IPS-18a (cell line): Measurements from ENCODE around the gene TTLL11.

Experiments used
- H3K27ac ChIP-seq: one replicate; pipeline ENCODE4 v1.5.1; 2013; ENCODE audit warnings: low read length
- H3K27me3 ChIP-seq: one replicate; pipeline ENCODE4 v1.6.1; 2013; ENCODE audit warnings: mild to moderate bottlenecking, low read length; ENCODE audit not compliant: control insufficient read depth, insufficient read depth
- H3K36me3 ChIP-seq: one replicate; pipeline ENCODE4 v1.6.1; 2013; ENCODE audit warnings: low read depth, low read length; ENCODE audit not compliant: control insufficient read depth
- H3K4me1 ChIP-seq: one replicate; pipeline ENCODE4 v1.6.1; 2013; ENCODE audit warnings: low read depth, low read length; ENCODE audit not compliant: control insufficient read depth
- H3K4me3 ChIP-seq: one replicate; pipeline ENCODE4 v1.5.1; 2013; ENCODE audit warnings: low read length
- H3K9ac ChIP-seq: one replicate; pipeline ENCODE4 v1.6.1; 2013; ENCODE audit warnings: mild to moderate bottlenecking, low read length, moderate library complexity
- H3K9me3 ChIP-seq: one replicate; pipeline ENCODE4 v1.6.1; 2013; ENCODE audit warnings: low read depth, low read length; ENCODE audit not compliant: control insufficient read depth

Gene TTLL11

DNA sequence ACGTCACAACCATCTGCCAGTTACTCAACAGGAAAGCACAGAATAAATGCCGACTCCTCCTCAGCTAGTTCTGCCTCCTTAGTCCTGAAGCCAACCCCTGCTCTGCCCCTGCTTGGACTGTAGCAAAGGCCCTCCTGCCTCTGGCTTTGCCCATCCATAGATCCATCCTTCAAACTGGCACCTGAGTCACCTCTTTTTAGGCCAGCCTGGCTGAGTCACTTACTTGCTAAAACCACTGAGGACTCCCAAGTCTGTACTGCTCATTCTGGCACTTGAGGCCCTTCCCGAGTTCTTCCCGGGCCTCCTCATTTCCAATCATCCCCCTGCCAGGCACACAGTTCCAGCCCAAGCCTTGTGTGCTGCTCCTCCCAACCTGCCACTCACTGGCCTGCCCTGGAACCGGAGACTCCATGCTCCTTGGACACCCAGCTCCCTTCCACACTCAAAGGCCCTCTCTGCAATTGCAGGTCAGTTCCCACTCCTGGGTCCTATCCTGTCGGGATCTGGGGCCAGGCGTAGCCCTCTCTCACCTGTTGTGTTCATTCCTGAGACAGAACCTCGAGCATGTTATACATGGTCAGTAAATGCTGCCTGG, 221.6 kb downstream of the TTLL11 start:
- Histone ChIP-seq H3K4me1 (no peaks in the 10 kb centered on the region), H3K4me3 (no peak overlapping the region), H3K27ac (no peak overlapping the region), H3K9me3 (no peaks in the 10 kb centered on the region), H3K27me3 (peaks cover 1% of the 10 kb centered on the region), H3K9ac (no peak overlapping the region), H3K36me3 (no peaks in the 10 kb centered on the region)

DNA sequence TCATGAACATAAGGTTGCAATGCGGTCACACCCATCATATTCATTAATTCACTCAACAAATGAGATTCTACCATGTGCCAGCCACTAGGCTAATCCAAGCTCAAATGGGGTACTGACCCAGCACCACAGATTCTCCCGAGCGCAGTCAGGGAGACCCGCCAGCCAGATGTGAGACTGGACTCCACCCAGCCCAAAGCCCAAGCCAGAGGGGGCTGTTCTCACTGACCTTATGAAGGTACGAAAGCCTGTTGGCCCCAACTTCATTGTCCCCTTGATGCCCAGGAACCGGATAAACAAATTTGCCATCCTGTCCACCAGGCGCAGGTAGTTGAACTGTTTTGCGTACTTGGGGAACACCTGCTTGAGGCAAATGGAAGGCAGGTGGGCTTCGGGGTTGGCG, 222.8 kb downstream of the TTLL11 start:
- Histone ChIP-seq H3K27ac (no peak overlapping the region), H3K36me3 (no peaks in the 10 kb centered on the region), H3K9me3 (no peaks in the 10 kb centered on the region), H3K9ac (no peak overlapping the region), H3K27me3 (no peaks in the 10 kb centered on the region), H3K4me3 (no peak overlapping the region), H3K4me1 (peaks cover 1% of the 10 kb centered on the region)

DNA sequence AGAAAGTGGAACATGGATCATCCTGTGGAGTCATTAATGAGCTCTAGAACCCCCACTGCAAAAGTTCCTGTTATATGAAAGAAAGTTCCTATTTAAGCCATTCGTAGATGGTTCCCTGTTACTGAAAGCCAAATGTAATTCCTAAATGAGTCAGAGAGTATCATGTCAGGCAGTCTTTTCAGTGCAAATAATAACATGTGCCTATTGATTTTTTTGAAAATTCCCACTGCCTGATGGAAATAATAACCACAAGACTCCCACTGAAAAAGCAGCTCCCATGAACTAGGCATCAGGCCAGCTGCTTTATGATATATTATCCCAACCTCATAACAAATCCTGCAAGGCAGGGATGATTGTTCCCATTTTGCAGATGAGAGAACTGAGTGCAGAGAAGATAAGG, 224.5 kb downstream of the TTLL11 start:
- Histone ChIP-seq H3K36me3 (no peaks in the 10 kb centered on the region), H3K9ac (no peak overlapping the region), H3K27ac (no peak overlapping the region), H3K27me3 (no peaks in the 10 kb centered on the region), H3K4me1 (peaks cover 6% of the 10 kb centered on the region), H3K9me3 (no peaks in the 10 kb centered on the region), H3K4me3 (no peak overlapping the region)

DNA sequence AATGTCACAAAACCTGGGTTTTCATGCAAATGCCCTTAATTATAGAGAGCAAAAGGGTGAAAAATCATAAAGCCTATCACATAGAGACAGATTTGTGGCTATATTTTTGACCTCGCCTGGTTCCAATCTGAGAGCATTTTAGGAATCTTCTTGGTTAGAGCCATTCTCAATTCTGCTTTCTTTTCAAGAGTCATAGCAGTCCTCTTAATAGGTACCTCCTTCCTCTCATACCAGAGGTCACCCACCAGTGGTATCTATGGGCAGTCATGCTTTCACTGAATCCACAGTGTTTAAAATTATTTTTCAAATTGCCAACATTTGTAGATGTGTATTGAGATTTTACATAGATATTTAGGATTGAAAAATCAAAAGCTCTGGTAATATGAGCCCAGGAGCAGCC, 226.2 kb downstream of the TTLL11 start:
- Histone ChIP-seq H3K27me3 (no peaks in the 10 kb centered on the region), H3K4me1 (peaks cover 13% of the 10 kb centered on the region), H3K27ac (no peak overlapping the region), H3K9ac (no peak overlapping the region), H3K36me3 (no peaks in the 10 kb centered on the region), H3K9me3 (no peaks in the 10 kb centered on the region), H3K4me3 (no peak overlapping the region)

DNA sequence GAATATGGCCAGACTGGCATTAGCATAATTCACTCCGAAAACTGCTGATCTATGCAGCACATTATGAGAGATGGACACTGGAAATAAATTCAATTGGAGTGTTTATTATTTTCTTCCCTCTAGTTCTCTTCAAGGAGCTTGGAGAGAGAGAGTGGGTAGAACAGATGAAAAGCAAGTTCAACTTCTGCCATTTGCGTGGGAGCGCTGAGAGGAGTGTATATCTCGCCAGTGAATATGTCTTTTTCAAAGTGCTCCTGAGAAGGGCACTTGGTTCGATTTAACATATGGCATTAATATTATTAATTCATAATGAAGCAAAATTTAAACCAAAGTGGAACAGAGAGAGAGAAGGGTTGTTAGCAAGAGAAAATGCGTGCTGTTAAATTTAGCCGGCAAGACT, 227.2 kb downstream of the TTLL11 start:
- Histone ChIP-seq H3K36me3 (no peaks in the 10 kb centered on the region), H3K27me3 (no peaks in the 10 kb centered on the region), H3K27ac (no peak overlapping the region), H3K4me1 (peaks cover 13% of the 10 kb centered on the region), H3K9me3 (no peaks in the 10 kb centered on the region), H3K4me3 (no peak overlapping the region), H3K9ac (no peak overlapping the region)

DNA sequence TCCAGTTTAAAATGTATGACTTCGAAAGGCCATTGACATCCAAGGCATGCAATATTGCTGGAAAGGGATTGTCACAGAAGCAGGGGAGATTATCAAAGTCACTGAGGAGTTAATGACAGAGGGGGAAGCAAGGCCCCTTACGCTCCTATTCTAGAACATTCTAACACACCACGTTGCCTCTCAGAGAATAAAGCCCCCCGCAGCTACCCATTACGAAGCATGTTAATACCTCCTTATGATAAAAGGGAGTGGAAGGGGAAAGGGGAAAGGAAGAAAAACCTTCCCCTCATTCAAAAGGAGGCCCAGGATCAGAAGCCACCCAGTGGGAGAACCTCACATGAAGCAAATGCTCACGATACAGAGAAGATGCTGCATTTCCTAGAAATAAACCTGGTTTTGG, 228.0 kb downstream of the TTLL11 start:
- H3K36me3 ChIP-seq = no peaks in the 10 kb centered on the region
- H3K9ac ChIP-seq = no peak overlapping the region
- H3K27ac ChIP-seq = no peak overlapping the region
- peaks cover 13% of the 10 kb centered on the region for H3K4me1 ChIP-seq
- no peaks in the 10 kb centered on the region for H3K27me3 ChIP-seq
- H3K4me3 ChIP-seq = no peak overlapping the region
- H3K9me3 ChIP-seq = no peaks in the 10 kb centered on the region

DNA sequence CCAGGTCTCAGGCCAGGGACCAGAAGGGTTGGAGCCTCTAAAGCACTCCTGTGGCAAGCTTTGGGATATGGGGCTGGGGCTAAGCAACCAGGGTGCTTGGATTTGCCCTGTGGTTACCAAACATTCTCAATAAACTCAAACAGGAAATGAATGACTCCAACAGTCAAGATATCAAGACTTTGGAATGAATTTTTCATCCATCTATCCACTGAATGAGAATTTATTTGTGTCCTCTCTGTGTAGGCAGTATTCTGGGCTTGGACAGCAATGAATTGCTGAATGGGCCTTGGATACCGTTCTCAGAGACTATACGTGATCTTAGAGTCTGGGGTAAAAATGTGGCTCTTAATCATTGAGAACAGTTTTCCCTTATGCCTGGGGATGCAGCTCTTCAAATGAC, 229.2 kb downstream of the TTLL11 start:
- peaks cover 13% of the 10 kb centered on the region for H3K4me1 ChIP-seq
- no peaks in the 10 kb centered on the region for H3K27me3 ChIP-seq
- H3K36me3 ChIP-seq = no peaks in the 10 kb centered on the region
- no peak overlapping the region for H3K27ac ChIP-seq
- H3K9ac ChIP-seq = no peak overlapping the region
- H3K4me3 ChIP-seq = no peak overlapping the region
- H3K9me3 ChIP-seq = no peaks in the 10 kb centered on the region

DNA sequence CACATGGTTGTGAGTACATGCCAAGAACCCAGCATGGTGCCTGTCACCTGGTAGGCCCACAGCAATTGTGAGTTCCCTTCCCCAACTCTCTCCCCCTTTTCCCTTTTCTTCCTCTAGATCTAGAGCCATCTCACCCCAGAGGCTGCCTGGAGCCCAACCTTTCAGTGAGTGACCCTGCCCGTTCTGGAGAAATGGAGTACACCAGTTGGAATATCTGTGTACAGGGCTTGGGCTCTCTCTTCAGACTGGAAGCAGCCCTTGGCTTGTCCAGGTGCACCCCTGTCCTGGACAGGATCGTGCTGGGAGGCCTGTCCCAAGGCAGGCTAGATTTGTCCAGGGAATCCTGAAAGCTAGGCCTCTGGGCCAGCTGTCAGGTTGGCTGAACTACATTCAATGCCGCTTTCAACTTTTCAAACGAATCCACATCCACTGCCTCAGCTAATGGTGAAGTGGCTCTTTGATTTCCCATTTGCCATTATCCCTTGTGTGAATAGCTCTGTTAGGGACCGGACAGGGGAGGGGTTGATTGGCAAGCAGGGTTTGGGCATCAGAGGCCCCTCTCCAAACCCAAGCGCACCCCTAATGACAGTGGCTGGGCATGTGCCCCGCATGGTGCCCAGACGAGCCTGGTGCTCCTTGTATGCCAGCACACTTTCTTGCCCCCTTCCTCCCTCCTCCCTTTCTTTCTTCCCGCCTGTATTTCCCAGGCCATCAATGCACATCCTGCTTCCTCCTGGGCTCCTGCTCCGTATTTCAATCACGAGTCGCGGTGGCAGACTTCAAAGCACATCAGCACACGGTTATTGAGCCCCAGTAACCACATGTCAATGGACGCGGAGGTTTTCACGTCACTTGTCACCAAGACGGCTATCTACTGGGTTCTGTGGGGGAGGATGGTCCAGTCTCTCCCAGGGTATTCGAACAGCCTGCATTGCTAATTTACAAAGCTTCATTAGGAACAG, 230.5 kb downstream of the TTLL11 start:
- Histone ChIP-seq H3K9me3 (no peaks in the 10 kb centered on the region), H3K4me3 (no peak overlapping the region), H3K27ac (no peak overlapping the region), H3K27me3 (no peaks in the 10 kb centered on the region), H3K36me3 (no peaks in the 10 kb centered on the region), H3K9ac (no peak overlapping the region), H3K4me1 (peaks cover 13% of the 10 kb centered on the region)

DNA sequence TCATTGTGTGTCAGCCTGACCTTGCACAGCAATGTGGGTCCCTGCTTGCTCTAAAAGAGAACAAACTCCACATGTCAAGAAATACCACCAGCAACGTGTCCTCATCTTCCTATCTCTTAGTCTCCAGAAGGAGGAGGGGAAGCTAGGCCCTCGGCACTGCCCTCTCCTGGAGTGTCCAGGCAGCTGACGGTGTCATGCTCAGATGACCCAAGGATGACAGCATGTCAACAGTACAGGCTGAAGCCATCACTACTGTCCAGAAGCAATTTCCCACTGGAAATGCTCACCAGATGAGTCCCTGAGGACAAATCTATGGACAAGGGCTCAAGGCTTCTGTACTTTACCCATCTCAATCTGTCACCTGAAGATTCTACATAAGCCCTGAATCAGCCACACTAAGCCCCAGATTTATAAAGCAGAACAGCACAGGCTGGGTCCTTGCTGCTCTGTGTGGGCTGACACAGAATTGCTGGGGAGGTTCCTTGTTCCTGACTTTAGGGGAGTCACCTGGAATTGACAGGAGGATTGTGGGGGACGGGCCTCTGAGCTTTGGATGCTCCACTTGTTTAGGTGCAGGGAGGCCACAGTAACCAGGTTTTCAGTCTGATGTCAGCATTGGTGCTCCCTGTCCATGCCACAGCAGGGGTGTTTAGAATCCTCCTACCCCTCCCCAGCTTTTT, 231.5 kb downstream of the TTLL11 start:
- Histone ChIP-seq H3K4me3 (no peak overlapping the region), H3K36me3 (no peaks in the 10 kb centered on the region), H3K9ac (no peak overlapping the region), H3K27ac (no peak overlapping the region), H3K9me3 (no peaks in the 10 kb centered on the region), H3K4me1 (peaks cover 13% of the 10 kb centered on the region), H3K27me3 (no peaks in the 10 kb centered on the region)

DNA sequence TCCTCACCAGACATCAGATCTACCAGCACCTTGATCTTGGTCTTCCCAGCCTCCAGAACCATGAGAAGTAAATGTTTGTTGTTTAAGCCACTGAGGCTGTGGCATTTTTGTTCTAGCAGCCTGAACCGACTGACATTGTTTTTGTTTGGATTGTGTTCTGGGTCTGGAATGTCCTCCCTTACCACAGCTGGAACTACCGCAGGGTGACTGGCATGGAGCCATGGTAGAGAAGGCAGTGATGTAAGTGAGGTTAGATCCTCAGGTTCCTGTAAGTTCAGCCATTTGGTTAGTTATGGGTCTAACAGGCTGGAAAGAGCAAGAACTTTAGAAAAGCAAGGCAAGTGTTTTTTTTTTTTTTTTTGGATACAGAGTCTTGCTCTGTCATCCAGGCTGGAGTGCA, 232.4 kb downstream of the TTLL11 start:
- H3K4me3 ChIP-seq = no peak overlapping the region
- H3K27me3 ChIP-seq = no peaks in the 10 kb centered on the region
- H3K4me1 ChIP-seq = peaks cover 15% of the 10 kb centered on the region
- H3K27ac ChIP-seq = no peak overlapping the region
- no peak overlapping the region for H3K9ac ChIP-seq
- H3K9me3 ChIP-seq = no peaks in the 10 kb centered on the region
- no peaks in the 10 kb centered on the region for H3K36me3 ChIP-seq

DNA sequence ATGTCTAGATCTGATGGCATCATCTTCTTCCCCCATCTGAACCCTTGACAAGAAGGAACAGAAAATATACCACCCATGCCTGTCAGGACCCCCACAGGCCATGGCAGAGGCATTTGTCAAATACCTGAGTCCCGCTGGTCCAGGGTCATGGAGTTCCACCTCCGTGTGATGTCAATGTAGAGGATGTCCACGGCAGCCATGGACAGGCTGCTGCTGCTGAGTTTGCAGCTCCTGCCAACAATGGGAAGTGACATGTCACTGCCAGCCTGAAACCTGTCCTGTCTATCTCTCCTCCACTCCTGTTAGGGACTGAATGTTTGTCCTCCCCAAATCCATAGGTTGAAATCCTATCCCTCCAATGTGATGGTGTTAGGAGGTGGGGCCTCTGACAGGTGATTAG, 232.9 kb downstream of the TTLL11 start:
- Histone ChIP-seq H3K4me3 (no peak overlapping the region), H3K27me3 (no peaks in the 10 kb centered on the region), H3K4me1 (peaks cover 15% of the 10 kb centered on the region), H3K9ac (no peak overlapping the region), H3K9me3 (no peaks in the 10 kb centered on the region), H3K27ac (no peak overlapping the region), H3K36me3 (no peaks in the 10 kb centered on the region)
